K562 (cell line): ENCODE data around the gene MKNK1. TPM values are rescaled to one million over a fixed set of nuclear protein-coding genes. Genes with fewer than 3 reads are reported as not detected.

Source experiments
- ATAC-seq: fragments of 200-7000 bp; cut with Tn5 transposase; 3 replicates; pipeline ENCODE4 v1.9.1; 2020; ENCODE audit warnings: moderate library complexity
- BruUV-seq: library from RNA; stranded (reverse); fragments of 400-500 nt; replicated peaks from 2 replicates; lab custom pipeline; 2021; lab: Mats Ljungman, UMichigan
- CTCF ChIA-PET: fragments of 300-600 bp; formaldehyde crosslinking; extraction: SDS; loops from one replicate; lab custom pipeline; 2021; ENCODE audit warnings: low intra/inter-chr PET ratio; lab: Yijun Ruan, JAX
- POLR2A ChIA-PET: fragments of 300-600, 350-650 bp; sonication (Branson Sonifier 250); formaldehyde crosslinking; extraction: SDS; loops from one replicate; lab custom pipeline; 2021; ENCODE audit warnings: antibody characterized with exemption, inconsistent platforms; lab: Yijun Ruan, JAX
- DNase-seq, 4 experiments: peaks; one replicate each; pipeline versions ENCODE4 v3.0.0 to v3.0.0-alpha.2; 2011 to 2018; ENCODE audit warnings: low spot score in 3 of 4, mixed read lengths in 3 of 4; ENCODE audit errors: extremely low read depth in 1 of 4
- FAIRE-seq: peaks from 2 replicates; lab custom pipeline; 2011; peaks lifted over from hg19 to GRCh38; lab: Jason Lieb, UNC
- H2AFZ ChIP-seq: 2 replicates; pipeline ENCODE4 v1.6.0; 2011; ENCODE audit warnings: low read depth, low read length, control low read depth, inconsistent platforms
- H3K27ac ChIP-seq: fragments of 200-600 bp; 3 replicates; pipeline ENCODE4 v1.8.0; 2011; ENCODE audit warnings: low read depth, mild to moderate bottlenecking, control low read depth, inconsistent platforms, low read length, moderate library complexity, mixed read lengths; ENCODE audit errors: extremely low read depth
- H3K27me3 ChIP-seq, 2 experiments: fragments of 300-600 bp in 1 of 2; 2 replicates in 1 of 2; 3 replicates in 1 of 2; pipeline versions ENCODE4 v1.6.0 to v1.8.0; 2011; ENCODE audit warnings: inconsistent platforms in 2 of 2, low read length in 2 of 2, mild to moderate bottlenecking in 1 of 2, mixed read lengths in 1 of 2, moderate library complexity in 1 of 2; ENCODE audit not compliant: control insufficient read depth in 2 of 2, insufficient read depth in 2 of 2
- H3K36me3 ChIP-seq: fragments of 300-600 bp; 3 replicates; pipeline ENCODE4 v1.8.0; 2011; ENCODE audit warnings: mild to moderate bottlenecking, low read length, inconsistent platforms; ENCODE audit not compliant: control insufficient read depth, insufficient read depth
- H3K4me1 ChIP-seq, 2 experiments: fragments of 200-600 bp in 1 of 2; replicated peaks in 1 of 2; 2 replicates in 1 of 2; 3 replicates in 1 of 2; pipeline versions ENCODE4 v1.5.1 to v1.8.0; 2011; ENCODE audit warnings: inconsistent platforms in 2 of 2, low read length in 2 of 2, mild to moderate bottlenecking in 1 of 2, mixed read lengths in 1 of 2, moderate library complexity in 1 of 2; ENCODE audit not compliant: control insufficient read depth in 2 of 2, insufficient read depth in 2 of 2
- H3K4me2 ChIP-seq: 2 replicates; pipeline ENCODE4 v1.6.1; 2011; ENCODE audit warnings: low read length, control low read depth, inconsistent platforms, mixed read lengths; ENCODE audit not compliant: insufficient read depth
- H3K4me3 ChIP-seq: fragments of 200-600 bp; sonication (generic), shearing (Covaris generic); 2 replicates; pipeline ENCODE4 v1.5.1; 2016; ENCODE audit warnings: control low read depth, inconsistent platforms
- H3K79me2 ChIP-seq: fragments of 200-600 bp; 3 replicates; pipeline ENCODE4 v1.8.0; 2011; ENCODE audit warnings: low read length, inconsistent platforms; ENCODE audit not compliant: control insufficient read depth, insufficient read depth
- H3K9ac ChIP-seq, 2 experiments: 2 replicates each; pipeline versions ENCODE4 v1.6.0 to v1.6.1; 2011; ENCODE audit warnings: low read depth in 2 of 2, low read length in 2 of 2, control low read depth in 1 of 2, inconsistent platforms in 1 of 2, mild to moderate bottlenecking in 1 of 2, mixed read lengths in 1 of 2; ENCODE audit not compliant: insufficient read depth in 1 of 2
- H3K9me1 ChIP-seq: one replicate; pipeline ENCODE4 v1.6.0; 2011; ENCODE audit warnings: inconsistent platforms, mild to moderate bottlenecking, low read length, moderate library complexity; ENCODE audit not compliant: control insufficient read depth, insufficient read depth
- H3K9me3 ChIP-seq: replicated peaks from 2 replicates; pipeline ENCODE4 v1.5.1; 2011; ENCODE audit warnings: low read depth, low read length, inconsistent platforms; ENCODE audit not compliant: control insufficient read depth, insufficient read depth
- H4K20me1 ChIP-seq: replicated peaks from 2 replicates; pipeline ENCODE4 v1.6.1; 2011; ENCODE audit warnings: low read length, inconsistent platforms, mixed read lengths; ENCODE audit not compliant: control insufficient read depth, insufficient read depth
- WGBS: fragments of 100-300 bp; shearing (Covaris generic); methylation state at CpG from one replicate; pipeline ENCODE4 v1.1.6; 2016; ENCODE audit warnings: low coverage, mixed read lengths; ENCODE audit not compliant: insufficient coverage; ENCODE audit errors: missing lambda C conversion rate; 5-methylcytosine and 5-hydroxymethylcytosine counted together
- in situ Hi-C: fragments of 300-500 bp; cut with MboI; formaldehyde crosslinking; loops from 4 replicates; pipeline ENCODE4 v1.15.0; 2018; ENCODE audit warnings: inconsistent platforms, mixed read lengths
- intact Hi-C: fragments of 100-400 bp; cut with micrococcal nuclease; formaldehyde crosslinking; loops from 2 replicates; pipeline ENCODE4 v1.14.2; 2022
- polyA plus RNA-seq, 8 experiments: library from polyadenylated mRNA; depleted of rRNA in 4 of 8; stranded (reverse) in 5 of 8; unstranded in 3 of 8; fragments of >200 nt; fragmentation: Nextera tagmentation in 2 of 8; fragmentation: Illumina TruSeq in 1 of 8; extraction: Ambion mirVana in 2 of 8; extraction: Trizol in 1 of 8; gene quantifications; 2 replicates each; pipeline versions ENCODE4 v1.2.1 to v1.2.3, GENCODE V29; 2011 to 2014; ENCODE audit warnings: inconsistent platforms in 1 of 8, missing spikeins in 1 of 8
- total RNA-seq, 7 experiments: library from RNA; depleted of rRNA in 6 of 7; stranded (reverse); fragments of >200 nt in 6 of 7; fragmentation: Illumina TruSeq in 2 of 7; extraction: Trizol in 2 of 7; gene quantifications; 2 replicates each; pipeline versions ENCODE4 v1.2.1 to v1.2.3, GENCODE V29; 2011 to 2021; ENCODE audit warnings: low replicate concordance in 1 of 7
- TF ChIP-seq, protein P1 (sequence below): fragments of 450-650 bp; IDR thresholded peaks from 2 replicates; pipeline ENCODE4 v1.6.1; 2018; ENCODE audit warnings: mild to moderate bottlenecking, low read depth; ENCODE audit not compliant: partially characterized antibody
- TF ChIP-seq, protein P2 (sequence below): fragments of 450-650 bp; IDR thresholded peaks from 2 replicates; pipeline ENCODE4 v1.6.1; 2018; ENCODE audit not compliant: partially characterized antibody

Gene MKNK1
- total and polyA plus RNA-seq, 9 of the 15 experiments (the other 6 are each of a cell fraction or from before 2014, with no cell fraction given) = 27.7 to 51.3 (median 43.7) TPM

DNA sequence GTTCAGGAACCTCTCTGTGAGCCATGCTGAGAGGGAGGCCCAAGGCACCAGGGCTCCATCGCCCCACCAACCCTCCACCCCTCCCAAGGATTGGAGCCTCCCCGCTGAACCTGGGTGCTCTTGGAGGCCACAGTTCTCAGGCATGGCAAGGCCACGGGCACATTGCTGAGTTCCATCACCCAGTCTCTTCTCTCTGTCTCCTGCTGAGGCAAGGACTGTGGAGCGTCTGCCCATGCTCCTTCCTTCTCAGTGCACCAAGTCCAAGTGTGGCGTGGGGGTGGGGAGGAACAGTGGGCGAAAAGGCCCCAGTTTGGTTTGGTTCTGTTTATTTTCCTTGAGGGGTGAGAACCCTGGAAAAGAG lies 49.9 kb downstream of the MKNK1 start:
- DNase-seq = no peak
- Histone ChIP-seq H4K20me1 (no peaks in the 10 kb centered on the region; the same call in 1 of the 2 replicates), H3K36me3 (peaks cover 4% of the 10 kb centered on the region; the same call in 1 of the 3 replicates), H3K4me3 (no peak overlapping the region), H2AFZ (no peak overlapping the region), H3K27ac (no peak overlapping the region), H3K4me2 (no peak overlapping the region), H3K9ac (peak overlapping the region in 1 of 2 experiments; percentile 24; a peak in 1 of 4 replicates), H3K79me2 (no peaks in the 10 kb centered on the region), H3K9me3 (no peaks in the 10 kb centered on the region), H3K9me1 (peaks cover 3% of the 10 kb centered on the region), H3K4me1 (peaks cover 6 to 29% of the 10 kb centered on the region in 2 experiments; a peak in 3 of 5 replicates), H3K27me3 (peaks cover 12 to 26% of the 10 kb centered on the region in 2 experiments; a peak in 3 of 5 replicates)
- in situ Hi-C loops = no loop called here
- WGBS = 44% methylated on average over 5 of the region's 6 CpGs
- intact Hi-C loops = no loop called here
- no TSS peak for BruUV-seq
- TF ChIP-seq, protein P1, sequence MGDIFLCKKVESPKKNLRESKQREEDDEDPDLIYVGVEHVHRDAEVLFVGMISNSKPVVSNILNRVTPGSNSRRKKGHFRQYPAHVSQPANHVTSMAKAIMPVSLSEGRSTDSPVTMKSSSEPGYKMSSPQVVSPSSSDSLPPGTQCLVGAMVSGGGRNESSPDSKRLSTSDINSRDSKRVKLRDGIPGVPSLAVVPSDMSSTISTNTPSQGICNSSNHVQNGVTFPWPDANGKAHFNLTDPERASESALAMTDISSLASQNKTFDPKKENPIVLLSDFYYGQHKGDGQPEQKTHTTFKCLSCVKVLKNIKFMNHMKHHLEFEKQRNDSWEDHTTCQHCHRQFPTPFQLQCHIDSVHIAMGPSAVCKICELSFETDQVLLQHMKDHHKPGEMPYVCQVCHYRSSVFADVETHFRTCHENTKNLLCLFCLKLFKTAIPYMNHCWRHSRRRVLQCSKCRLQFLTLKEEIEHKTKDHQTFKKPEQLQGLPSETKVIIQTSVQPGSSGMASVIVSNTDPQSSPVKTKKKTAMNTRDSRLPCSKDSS = no peak
- TF ChIP-seq, protein P2, sequence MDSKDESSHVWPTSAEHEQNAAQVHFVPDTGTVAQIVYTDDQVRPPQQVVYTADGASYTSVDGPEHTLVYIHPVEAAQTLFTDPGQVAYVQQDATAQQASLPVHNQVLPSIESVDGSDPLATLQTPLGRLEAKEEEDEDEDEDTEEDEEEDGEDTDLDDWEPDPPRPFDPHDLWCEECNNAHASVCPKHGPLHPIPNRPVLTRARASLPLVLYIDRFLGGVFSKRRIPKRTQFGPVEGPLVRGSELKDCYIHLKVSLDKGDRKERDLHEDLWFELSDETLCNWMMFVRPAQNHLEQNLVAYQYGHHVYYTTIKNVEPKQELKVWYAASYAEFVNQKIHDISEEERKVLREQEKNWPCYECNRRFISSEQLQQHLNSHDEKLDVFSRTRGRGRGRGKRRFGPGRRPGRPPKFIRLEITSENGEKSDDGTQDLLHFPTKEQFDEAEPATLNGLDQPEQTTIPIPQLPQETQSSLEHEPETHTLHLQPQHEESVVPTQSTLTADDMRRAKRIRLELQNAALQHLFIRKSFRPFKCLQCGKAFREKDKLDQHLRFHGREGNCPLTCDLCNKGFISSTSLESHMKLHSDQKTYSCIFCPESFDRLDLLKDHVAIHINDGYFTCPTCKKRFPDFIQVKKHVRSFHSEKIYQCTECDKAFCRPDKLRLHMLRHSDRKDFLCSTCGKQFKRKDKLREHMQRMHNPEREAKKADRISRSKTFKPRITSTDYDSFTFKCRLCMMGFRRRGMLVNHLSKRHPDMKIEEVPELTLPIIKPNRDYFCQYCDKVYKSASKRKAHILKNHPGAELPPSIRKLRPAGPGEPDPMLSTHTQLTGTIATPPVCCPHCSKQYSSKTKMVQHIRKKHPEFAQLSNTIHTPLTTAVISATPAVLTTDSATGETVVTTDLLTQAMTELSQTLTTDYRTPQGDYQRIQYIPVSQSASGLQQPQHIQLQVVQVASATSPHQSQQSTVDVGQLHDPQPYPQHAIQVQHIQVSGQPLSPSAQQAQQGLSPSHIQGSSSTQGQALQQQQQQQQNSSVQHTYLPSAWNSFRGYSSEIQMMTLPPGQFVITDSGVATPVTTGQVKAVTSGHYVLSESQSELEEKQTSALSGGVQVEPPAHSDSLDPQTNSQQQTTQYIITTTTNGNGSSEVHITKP = peak; percentile 25
- no peak for ATAC-seq
- ChIA-PET CTCF (interaction anchor here (0.7 to 1.4 kb wide), 3 partner anchors 68 to 625 kb away, joined by 3 to 4 read pairs (median 4); no protein-coding TSS in a partner anchor), POLR2A (interaction anchor here (0.6 to 1.0 kb wide), 3 partner anchors 9 to 22 kb away, joined by 3 to 4 read pairs (median 4); no protein-coding TSS in a partner anchor)
- FAIRE-seq = no peak
